CD14-positive monocyte (primary cell): ENCODE results near the gene IL9. TPM values are rescaled to one million over a fixed set of nuclear protein-coding genes. Genes with fewer than 3 reads are reported as not detected.

ENCODE experiments used
- DNase-seq, 3 donors: peaks; one replicate each; pipeline ENCODE4 v3.0.0-alpha.2; 2011 to 2022
- H2AFZ ChIP-seq: 2 replicates; pipeline ENCODE4 v1.6.0; 2012; ENCODE audit warnings: mild to moderate bottlenecking, low read depth, low read length, inconsistent platforms; ENCODE audit not compliant: insufficient read depth, poor library complexity, severe bottlenecking
- H3K27ac ChIP-seq, 2 donors: 1 replicate in 1 of 2; 2 replicates in 1 of 2; pipeline ENCODE4 v1.5.1; 2012 to 2013; ENCODE audit warnings: low read length in 2 of 2, control low read depth in 1 of 2, inconsistent platforms in 1 of 2, low read depth in 1 of 2, mild to moderate bottlenecking in 1 of 2
- H3K27me3 ChIP-seq, 2 donors: one replicate each; pipeline versions ENCODE4 v1.6.0 to v1.6.1; 2011 to 2013; ENCODE audit warnings: low read length in 2 of 2; ENCODE audit not compliant: control insufficient read depth in 2 of 2, insufficient read depth in 2 of 2
- H3K36me3 ChIP-seq, 2 donors: replicated peaks in 1 of 2; 1 replicate in 1 of 2; 2 replicates in 1 of 2; pipeline versions ENCODE4 v1.5.1 to v1.6.1; 2012 to 2013; ENCODE audit warnings: low read length in 2 of 2, control low read depth in 1 of 2, inconsistent platforms in 1 of 2, mild to moderate bottlenecking in 1 of 2; ENCODE audit not compliant: insufficient read depth in 2 of 2, control insufficient read depth in 1 of 2
- H3K4me1 ChIP-seq, 2 donors: 1 replicate in 1 of 2; 2 replicates in 1 of 2; pipeline versions ENCODE4 v1.5.1 to v1.6.1; 2012 to 2013; ENCODE audit warnings: low read length in 2 of 2, control low read depth in 1 of 2, inconsistent platforms in 1 of 2, mild to moderate bottlenecking in 1 of 2, moderate library complexity in 1 of 2; ENCODE audit not compliant: insufficient read depth in 2 of 2, control insufficient read depth in 1 of 2
- H3K4me2 ChIP-seq: replicated peaks from 2 replicates; pipeline ENCODE3; 2012; ENCODE audit warnings: low read length, moderate library complexity, mild to moderate bottlenecking; ENCODE audit not compliant: poor library complexity, severe bottlenecking; ENCODE audit errors: extremely low read depth
- H3K4me3 ChIP-seq, 3 experiments: fragments of 200-600 bp in 1 of 3; sonication (generic) in 1 of 3; replicated peaks in 1 of 3; 1 replicate in 2 of 3; 2 replicates in 1 of 3; pipeline ENCODE4 v1.5.1; 2011 to 2013; ENCODE audit warnings: low read length in 3 of 3, mild to moderate bottlenecking in 3 of 3, control low read depth in 2 of 3, low read depth in 2 of 3, inconsistent platforms in 1 of 3, moderate library complexity in 1 of 3
- H3K79me2 ChIP-seq: 2 replicates; pipeline ENCODE4 v1.6.0; 2012; ENCODE audit warnings: mild to moderate bottlenecking, control low read depth, inconsistent platforms, low read length, moderate library complexity; ENCODE audit not compliant: insufficient read depth
- H3K9ac ChIP-seq: 2 replicates; pipeline ENCODE4 v1.6.0; 2017; ENCODE audit warnings: low read length, mild to moderate bottlenecking; ENCODE audit not compliant: insufficient read depth, poor library complexity, severe bottlenecking
- H3K9me3 ChIP-seq, 2 donors: replicated peaks in 1 of 2; 1 replicate in 1 of 2; 2 replicates in 1 of 2; pipeline versions ENCODE4 v1.5.1 to v1.6.1; 2012 to 2013; ENCODE audit warnings: low read length in 2 of 2, control low read depth in 1 of 2; ENCODE audit not compliant: control insufficient read depth in 1 of 2, insufficient read depth in 1 of 2
- H4K20me1 ChIP-seq: 2 replicates; pipeline ENCODE4 v1.6.0; 2012; ENCODE audit warnings: mild to moderate bottlenecking, low read length, control low read depth, moderate library complexity; ENCODE audit not compliant: insufficient read depth
- H3K27ac Mint-ChIP-seq, 7 donors: one replicate each; pipeline ENCODE4 v1.8.0; 2020; ENCODE audit warnings: mild to moderate bottlenecking in 7 of 7, mixed read lengths in 7 of 7, moderate library complexity in 6 of 7, inconsistent platforms in 2 of 7
- H3K27me3 Mint-ChIP-seq, 3 donors: one replicate each; pipeline ENCODE4 v1.8.0; 2021 to 2022; ENCODE audit warnings: low read depth in 3 of 3, mild to moderate bottlenecking in 3 of 3, mixed read lengths in 3 of 3, moderate library complexity in 3 of 3, inconsistent platforms in 1 of 3
- H3K36me3 Mint-ChIP-seq, 2 donors: one replicate each; pipeline ENCODE4 v1.8.0; 2020; ENCODE audit warnings: mixed read lengths in 2 of 2, inconsistent platforms in 1 of 2, mild to moderate bottlenecking in 1 of 2
- H3K4me1 Mint-ChIP-seq: one replicate; pipeline ENCODE4 v1.8.0; 2020; ENCODE audit warnings: mild to moderate bottlenecking, mixed read lengths
- H3K4me3 Mint-ChIP-seq, 2 donors: one replicate each; pipeline ENCODE4 v1.8.0; 2020; ENCODE audit warnings: mild to moderate bottlenecking in 2 of 2, mixed read lengths in 2 of 2, moderate library complexity in 1 of 2
- H3K9me3 Mint-ChIP-seq, 7 donors: one replicate each; pipeline ENCODE4 v1.8.0; 2020 to 2022; ENCODE audit warnings: mixed read lengths in 7 of 7, mild to moderate bottlenecking in 6 of 7, moderate library complexity in 6 of 7, inconsistent platforms in 2 of 7
- WGBS: methylation state at CpG from one replicate; pipeline ENCODE4 v1.1.5; 2013; ENCODE audit warnings: missing lambda C conversion rate; ENCODE audit not compliant: insufficient coverage; 5-methylcytosine and 5-hydroxymethylcytosine counted together
- intact Hi-C, 2 donors: fragments of 100-400 bp; cut with micrococcal nuclease; formaldehyde crosslinking; loops; one replicate each; pipeline versions ENCODE4 v1.15.0 to v1.15.1; 2023
- polyA plus RNA-seq, 3 donors: library from polyadenylated mRNA; depleted of rRNA in 1 of 3; unstranded in 2 of 3; stranded (reverse) in 1 of 3; fragments of 300-500 nt in 2 of 3; fragments of >200 nt in 1 of 3; fragmentation: Illumina TruSeq in 2 of 3; gene quantifications; 1 replicate in 2 of 3; 2 replicates in 1 of 3; pipeline ENCODE4 v1.2.3, GENCODE V29; 2012 to 2021
- TF ChIP-seq, protein P1 (sequence below): fragments of 200-600 bp; IDR thresholded peaks from one replicate; pipeline ENCODE4 v1.8.0; 2022; ENCODE audit warnings: antibody characterized with exemption, mild to moderate bottlenecking

The IL9 gene
- polyA plus RNA-seq, 3 donors = not detected

DNA sequence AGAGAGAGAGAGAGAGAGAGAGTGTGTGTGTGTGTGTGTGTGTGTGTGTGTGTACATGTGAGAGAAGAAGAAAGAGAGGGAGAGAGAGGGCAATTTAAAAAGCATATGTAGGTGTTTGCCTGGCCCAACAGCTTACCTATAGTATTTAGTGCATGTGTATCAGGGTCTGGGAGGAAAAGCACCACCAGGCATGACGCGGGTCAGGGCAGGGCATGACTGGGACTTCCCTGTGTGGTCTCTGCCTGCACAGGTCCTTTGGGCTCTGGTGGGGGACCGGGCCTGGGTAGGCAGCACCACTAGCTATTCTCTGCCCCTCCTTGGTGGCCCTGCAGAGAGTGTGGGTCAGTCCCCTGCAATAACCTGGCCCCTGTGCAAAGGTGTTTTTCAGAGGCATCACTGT, 16.1 kb downstream of the IL9 start:
- no peak for DNase-seq
- Histone ChIP-seq H3K79me2 (no peaks in the 10 kb centered on the region), H4K20me1 (no peaks in the 10 kb centered on the region), H3K27me3 (peaks cover 0 to 3% of the 10 kb centered on the region in 2 donors), H3K36me3 (no peaks in the 10 kb centered on the region), H2AFZ (no peak overlapping the region), H3K4me3 (no peak overlapping the region), H3K9me3 (no peaks in the 10 kb centered on the region), H3K9ac (no peak overlapping the region), H3K4me2 (no peak overlapping the region), H3K4me1 (no peaks in the 10 kb centered on the region), H3K27ac (no peak overlapping the region)
- intact Hi-C loops = no loop called here
- Mint-ChIP-seq H3K36me3 (no peaks in the 10 kb centered on the region), H3K27ac (no peak overlapping the region), H3K9me3 (no peaks in the 10 kb centered on the region), H3K27me3 (peaks cover 6 to 21% (median 14%) of the 10 kb centered on the region in 3 donors), H3K4me1 (peaks cover 2% of the 10 kb centered on the region), H3K4me3 (no peak overlapping the region)
- TF ChIP-seq, protein P1, sequence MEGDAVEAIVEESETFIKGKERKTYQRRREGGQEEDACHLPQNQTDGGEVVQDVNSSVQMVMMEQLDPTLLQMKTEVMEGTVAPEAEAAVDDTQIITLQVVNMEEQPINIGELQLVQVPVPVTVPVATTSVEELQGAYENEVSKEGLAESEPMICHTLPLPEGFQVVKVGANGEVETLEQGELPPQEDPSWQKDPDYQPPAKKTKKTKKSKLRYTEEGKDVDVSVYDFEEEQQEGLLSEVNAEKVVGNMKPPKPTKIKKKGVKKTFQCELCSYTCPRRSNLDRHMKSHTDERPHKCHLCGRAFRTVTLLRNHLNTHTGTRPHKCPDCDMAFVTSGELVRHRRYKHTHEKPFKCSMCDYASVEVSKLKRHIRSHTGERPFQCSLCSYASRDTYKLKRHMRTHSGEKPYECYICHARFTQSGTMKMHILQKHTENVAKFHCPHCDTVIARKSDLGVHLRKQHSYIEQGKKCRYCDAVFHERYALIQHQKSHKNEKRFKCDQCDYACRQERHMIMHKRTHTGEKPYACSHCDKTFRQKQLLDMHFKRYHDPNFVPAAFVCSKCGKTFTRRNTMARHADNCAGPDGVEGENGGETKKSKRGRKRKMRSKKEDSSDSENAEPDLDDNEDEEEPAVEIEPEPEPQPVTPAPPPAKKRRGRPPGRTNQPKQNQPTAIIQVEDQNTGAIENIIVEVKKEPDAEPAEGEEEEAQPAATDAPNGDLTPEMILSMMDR = no peak
- 90% methylated on average over 3 of the region's 3 CpGs for WGBS

DNA sequence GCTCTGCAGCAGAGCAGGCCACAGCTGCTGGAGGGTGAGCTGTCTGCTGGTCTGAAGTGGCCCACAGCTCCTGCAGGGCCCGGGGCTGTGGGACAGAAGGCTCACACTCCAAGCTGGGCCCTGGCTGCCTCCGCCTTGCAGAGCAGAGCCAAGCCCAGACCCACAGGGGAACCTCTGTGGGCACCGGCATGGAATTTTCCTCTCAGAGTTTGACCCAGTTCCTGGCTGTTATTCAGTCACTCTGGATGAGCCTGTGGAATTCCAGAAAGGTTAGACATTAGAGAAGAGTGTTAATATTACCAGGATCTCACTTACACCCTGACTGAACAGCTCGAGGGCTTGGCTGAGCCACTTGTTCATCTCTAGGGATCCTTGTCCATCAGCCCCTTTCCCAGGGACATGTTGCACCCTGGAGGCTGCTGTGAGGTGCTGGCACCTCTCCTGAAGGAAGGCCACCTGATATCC, 17.5 kb downstream of the IL9 start:
- Histone ChIP-seq H3K27me3 (peaks cover 0 to 3% of the 10 kb centered on the region in 2 donors), H2AFZ (no peak overlapping the region), H4K20me1 (no peaks in the 10 kb centered on the region), H3K79me2 (no peaks in the 10 kb centered on the region), H3K4me1 (no peaks in the 10 kb centered on the region), H3K36me3 (no peaks in the 10 kb centered on the region), H3K9me3 (no peaks in the 10 kb centered on the region), H3K27ac (no peak overlapping the region), H3K4me2 (no peak overlapping the region), H3K4me3 (no peak overlapping the region), H3K9ac (no peak overlapping the region)
- Mint-ChIP-seq H3K4me1 (peaks cover 2% of the 10 kb centered on the region), H3K27me3 (peaks cover 6 to 23% (median 16%) of the 10 kb centered on the region in 3 donors), H3K27ac (no peak overlapping the region), H3K36me3 (no peaks in the 10 kb centered on the region), H3K9me3 (no peaks in the 10 kb centered on the region), H3K4me3 (no peak overlapping the region)
- 95% methylated on average over 2 of the region's 4 CpGs for WGBS
- intact Hi-C loops = no loop called here
- TF ChIP-seq, protein P1 = no peak
- no peak for DNase-seq
